H9 (cell line): ENCODE measurements around the gene UBAC1. TPM values are rescaled to one million over a fixed set of nuclear protein-coding genes. Genes with fewer than 3 reads are reported as not detected.

ENCODE experiments used
- DNase-seq: peaks from one replicate; pipeline ENCODE4 v3.0.0-alpha.2; 2017
- H2AFZ ChIP-seq: one replicate; pipeline ENCODE4 v1.6.1; 2013; ENCODE audit warnings: mild to moderate bottlenecking, low read length, control low read depth, moderate library complexity
- H2AK5ac ChIP-seq: 2 replicates; pipeline ENCODE4 v1.6.1; 2013; ENCODE audit warnings: low read length, control low read depth, mixed read lengths; ENCODE audit not compliant: insufficient read length
- H2BK120ac ChIP-seq: one replicate; pipeline ENCODE4 v1.6.1; 2013; ENCODE audit warnings: low read depth, mild to moderate bottlenecking, low read length, control low read depth, inconsistent platforms; ENCODE audit not compliant: poor library complexity, severe bottlenecking
- H2BK12ac ChIP-seq: 2 replicates; pipeline ENCODE4 v1.6.1; 2013; ENCODE audit warnings: low read length, control low read depth, mixed read lengths, low read depth; ENCODE audit not compliant: insufficient read length
- H2BK15ac ChIP-seq: 2 replicates; pipeline ENCODE4 v1.6.1; 2013; ENCODE audit warnings: low read depth, low read length, control low read depth
- H2BK20ac ChIP-seq: one replicate; pipeline ENCODE4 v1.6.1; 2013; ENCODE audit warnings: low read depth, mild to moderate bottlenecking, low read length, control low read depth, inconsistent platforms; ENCODE audit not compliant: poor library complexity, severe bottlenecking
- H2BK5ac ChIP-seq: 2 replicates; pipeline ENCODE4 v1.6.1; 2013; ENCODE audit warnings: low read length, control low read depth, mixed read lengths; ENCODE audit not compliant: insufficient read length
- H3K14ac ChIP-seq: 2 replicates; pipeline ENCODE4 v1.6.1; 2013; ENCODE audit warnings: low read length, control low read depth; ENCODE audit not compliant: insufficient read depth
- H3K18ac ChIP-seq: 2 replicates; pipeline ENCODE4 v1.6.1; 2013; ENCODE audit warnings: low read depth, mild to moderate bottlenecking, mixed read lengths, low read length, control low read depth; ENCODE audit not compliant: insufficient read length
- H3K23ac ChIP-seq: 2 replicates; pipeline ENCODE4 v1.6.1; 2013; ENCODE audit warnings: low read length, control low read depth, mixed read lengths, low read depth; ENCODE audit not compliant: insufficient read length
- H3K23me2 ChIP-seq: 2 replicates; pipeline ENCODE4 v1.6.1; 2013; ENCODE audit warnings: low read depth, mild to moderate bottlenecking, mixed read lengths, low read length, control low read depth; ENCODE audit not compliant: insufficient read length, poor library complexity, severe bottlenecking
- H3K27ac ChIP-seq: 2 replicates; pipeline ENCODE4 v1.5.1; 2013; ENCODE audit warnings: low read length, control low read depth, mixed read lengths, low read depth; ENCODE audit not compliant: insufficient read length
- H3K27me3 ChIP-seq: 2 replicates; pipeline ENCODE4 v1.6.1; 2013; ENCODE audit warnings: low read length, control low read depth, inconsistent platforms; ENCODE audit not compliant: insufficient read depth
- H3K4ac ChIP-seq: 2 replicates; pipeline ENCODE4 v1.6.1; 2013; ENCODE audit warnings: low read depth, mild to moderate bottlenecking, control low read depth, inconsistent platforms, low read length, moderate library complexity
- H3K4me1 ChIP-seq: 2 replicates; pipeline ENCODE4 v1.6.1; 2013; ENCODE audit warnings: low read length, control low read depth, inconsistent platforms; ENCODE audit not compliant: insufficient read depth
- H3K4me2 ChIP-seq: 2 replicates; pipeline ENCODE4 v1.6.1; 2013; ENCODE audit warnings: low read length, control low read depth, mixed read lengths; ENCODE audit not compliant: insufficient read length, insufficient read depth
- H3K56ac ChIP-seq: 2 replicates; pipeline ENCODE4 v1.6.1; 2013; ENCODE audit warnings: low read depth, mild to moderate bottlenecking, mixed read lengths, low read length, control low read depth; ENCODE audit not compliant: insufficient read length
- H3K79me1 ChIP-seq: 2 replicates; pipeline ENCODE4 v1.6.1; 2013; ENCODE audit warnings: low read depth, mild to moderate bottlenecking, moderate library complexity, low read length, control low read depth, inconsistent platforms; ENCODE audit not compliant: insufficient read depth, poor library complexity, severe bottlenecking
- H3K79me2 ChIP-seq: 2 replicates; pipeline ENCODE4 v1.6.1; 2013; ENCODE audit warnings: low read length, control low read depth, inconsistent platforms; ENCODE audit not compliant: insufficient read depth
- H3K9ac ChIP-seq: 2 replicates; pipeline ENCODE4 v1.6.1; 2013; ENCODE audit warnings: low read length, control low read depth, mixed read lengths; ENCODE audit not compliant: insufficient read length; ENCODE audit errors: extremely low read depth
- H3K9me3 ChIP-seq: one replicate; pipeline ENCODE4 v1.6.1; 2013; ENCODE audit warnings: low read depth, low read length, inconsistent platforms; ENCODE audit not compliant: control insufficient read depth
- H3T11ph ChIP-seq: one replicate; pipeline ENCODE4 v1.6.1; 2013; ENCODE audit warnings: mild to moderate bottlenecking, low read length, control low read depth, inconsistent platforms
- H4K20me1 ChIP-seq: one replicate; pipeline ENCODE4 v1.6.1; 2013; ENCODE audit not compliant: control insufficient read depth, insufficient read length, insufficient read depth
- H4K5ac ChIP-seq: 2 replicates; pipeline ENCODE4 v1.6.1; 2013; ENCODE audit warnings: low read depth, mild to moderate bottlenecking, mixed read lengths, low read length, control low read depth; ENCODE audit not compliant: insufficient read length
- H4K8ac ChIP-seq: replicated peaks from 2 replicates; pipeline ENCODE4 v1.6.1; 2013; ENCODE audit warnings: low read length, control low read depth, mixed read lengths, low read depth; ENCODE audit not compliant: insufficient read length
- H4K91ac ChIP-seq: 2 replicates; pipeline ENCODE4 v1.6.1; 2013; ENCODE audit warnings: low read depth, mild to moderate bottlenecking, moderate library complexity, mixed read lengths, low read length, control low read depth; ENCODE audit not compliant: insufficient read length
- H3K27ac Mint-ChIP-seq, 3 experiments: 2 replicates in 2 of 3; 3 replicates in 1 of 3; pipeline ENCODE4 v1.8.0; 2020 to 2021; ENCODE audit warnings: mixed read lengths in 3 of 3, mild to moderate bottlenecking in 1 of 3, moderate library complexity in 1 of 3
- H3K27me3 Mint-ChIP-seq: 2 replicates; pipeline ENCODE4 v1.8.0; 2021; ENCODE audit warnings: low read depth, mild to moderate bottlenecking, moderate library complexity, mixed read lengths
- H3K36me3 Mint-ChIP-seq, 3 experiments: 2 replicates in 2 of 3; 3 replicates in 1 of 3; pipeline ENCODE4 v1.8.0; 2020 to 2021; ENCODE audit warnings: low read depth in 3 of 3, mixed read lengths in 3 of 3; ENCODE audit not compliant: insufficient read depth in 1 of 3
- H3K4me1 Mint-ChIP-seq, 2 experiments: 2 replicates each; pipeline ENCODE4 v1.8.0; 2020; ENCODE audit warnings: mixed read lengths in 2 of 2
- H3K4me3 Mint-ChIP-seq, 2 experiments: 2 replicates in 1 of 2; 3 replicates in 1 of 2; pipeline ENCODE4 v1.8.0; 2020 to 2021; ENCODE audit warnings: mild to moderate bottlenecking in 2 of 2, mixed read lengths in 2 of 2, moderate library complexity in 1 of 2
- H3K9me3 Mint-ChIP-seq, 2 experiments: 2 replicates in 1 of 2; 3 replicates in 1 of 2; pipeline ENCODE4 v1.8.0; 2020; ENCODE audit warnings: mild to moderate bottlenecking in 2 of 2, mixed read lengths in 2 of 2, moderate library complexity in 1 of 2
- CTCF ChIP-seq: fragments of 200-600 bp; sonication (generic); conservative IDR thresholded peaks from 3 replicates; pipeline ENCODE4 v1.8.0; 2021; ENCODE audit warnings: antibody characterized with exemption, mild to moderate bottlenecking
- WGBS: extraction: QIAGEN DNeasy Blood & Tissue Kit; methylation state at CpG from one replicate; pipeline ENCODE4 v1.1.7; 2013; ENCODE audit warnings: missing lambda C conversion rate, low lambda C conversion rate, mixed read lengths; ENCODE audit not compliant: insufficient read length; ENCODE audit errors: extremely low coverage; 5-methylcytosine and 5-hydroxymethylcytosine counted together
- total RNA-seq: library from RNA; stranded (reverse); gene quantifications from 2 replicates; pipeline ENCODE4 v1.2.1, GENCODE V29; 2021

UBAC1 gene
- total RNA-seq, 1 experiment from 2014 or later, result 47.5 TPM

- Histone ChIP-seq H3K4ac (no peak overlapping the region), H3K27ac (no peak overlapping the region), H3K79me1 (no peaks in the 10 kb centered on the region), H3K14ac (no peak overlapping the region), H3K9ac (no peak overlapping the region), H2BK12ac (no peak overlapping the region), H2BK20ac (no peak overlapping the region), H3K4me2 (no peak overlapping the region), H2BK120ac (no peak overlapping the region), H2BK15ac (no peak overlapping the region), H2AFZ (no peak overlapping the region), H3T11ph (no peak overlapping the region), H3K18ac (no peak overlapping the region), H2BK5ac (no peak overlapping the region), H3K9me3 (no peaks in the 10 kb centered on the region), H4K91ac (no peak overlapping the region), H3K79me2 (no peaks in the 10 kb centered on the region), H4K5ac (no peak overlapping the region), H3K27me3 (no peaks in the 10 kb centered on the region), H4K20me1 (no peaks in the 10 kb centered on the region), H3K4me1 (no peaks in the 10 kb centered on the region; the same call in 1 of the 2 replicates), H3K23me2 (no peaks in the 10 kb centered on the region), H2AK5ac (no peak overlapping the region), H3K56ac (no peak overlapping the region), H4K8ac (no peak overlapping the region), H3K23ac (no peak overlapping the region)
- Mint-ChIP-seq H3K27me3 (no peaks in the 10 kb centered on the region), H3K36me3 (peaks cover 0 to 4% (median 3%) of the 10 kb centered on the region in 3 experiments; a peak in 1 of 7 replicates), H3K9me3 (no peaks in the 10 kb centered on the region; a peak in 1 of 5 replicates), H3K4me1 (peaks cover 44 to 62% of the 10 kb centered on the region in 2 experiments), H3K4me3 (peak overlapping the region in 1 of 2 experiments; percentile 11; a peak in 1 of 5 replicates), H3K27ac (peak overlapping the region in 1 of 3 experiments; percentile 88; a peak in 1 of 7 replicates)
- no CpG with 5 or more reads among the region's 17 CpGs for WGBS
- no peak for TF ChIP-seq CTCF
- no peak for DNase-seq
Measured at GRCh38 chr9:136010176-136010575, 49.0 kb upstream of the UBAC1 start.
